Activated T-helper 1 cell treated with Interleukin-2 at 50 U/mL for 16 hours (primary cell): ENCODE results near the gene FAR1.
"Not testable (repeated sequence)": the region's sequence is repeated elsewhere in the genome, so short reads cannot be mapped to it uniquely, and the experiment has no call there.

Source experiments
- DNase-seq: peaks from one replicate; pipeline ENCODE4 v3.0.0-alpha.2; 2020; ENCODE audit warnings: low read depth

FAR1 gene

GRCh38 chr11:13668102-13668956 lies at the start of gene FAR1:
Gene FAR1 (plus strand): TSS chr11:13668668. CDS start chr11:13694766, 26,098 bp downstream.
- peak; percentile 95 for DNase-seq

- DNase-seq, result no peak
These were observed 48.4 kb upstream of the FAR1 start for GRCh38 chr11:13620063-13620462.

- DNase-seq, result not testable (repeated sequence)
These were observed 41.6 kb upstream of the FAR1 start for GRCh38 chr11:13626818-13627217.

- DNase-seq, result not testable (repeated sequence)
These were observed 39.8 kb upstream of the FAR1 start for GRCh38 chr11:13628634-13629033.

- DNase-seq, result no peak
These were observed 38.7 kb upstream of the FAR1 start for GRCh38 chr11:13629779-13630178.

DNA sequence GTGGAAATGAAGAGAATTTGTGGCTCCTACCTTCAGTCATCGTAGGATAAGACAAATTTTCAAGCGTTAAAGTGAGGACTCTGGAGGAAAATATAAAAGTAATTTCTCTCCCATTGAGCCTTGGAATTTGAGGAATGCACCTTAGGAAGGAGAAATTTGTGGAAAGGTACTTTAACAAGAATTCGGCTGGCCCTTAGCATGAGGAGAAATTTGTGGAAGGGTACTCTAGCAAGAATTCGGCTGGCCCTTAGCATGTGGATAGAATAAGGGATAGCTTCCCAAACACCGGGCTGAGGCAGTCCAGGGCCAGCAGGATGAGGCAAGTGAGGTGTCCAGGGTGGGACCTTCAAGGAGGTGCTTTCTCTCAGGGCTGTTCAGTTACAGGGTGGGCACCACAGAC lies 33.2 kb upstream of the FAR1 start:
- no peak for DNase-seq

GRCh38 chr11:13635804-13636203 lies 32.7 kb upstream of the FAR1 start:
- no peak for DNase-seq

DNA sequence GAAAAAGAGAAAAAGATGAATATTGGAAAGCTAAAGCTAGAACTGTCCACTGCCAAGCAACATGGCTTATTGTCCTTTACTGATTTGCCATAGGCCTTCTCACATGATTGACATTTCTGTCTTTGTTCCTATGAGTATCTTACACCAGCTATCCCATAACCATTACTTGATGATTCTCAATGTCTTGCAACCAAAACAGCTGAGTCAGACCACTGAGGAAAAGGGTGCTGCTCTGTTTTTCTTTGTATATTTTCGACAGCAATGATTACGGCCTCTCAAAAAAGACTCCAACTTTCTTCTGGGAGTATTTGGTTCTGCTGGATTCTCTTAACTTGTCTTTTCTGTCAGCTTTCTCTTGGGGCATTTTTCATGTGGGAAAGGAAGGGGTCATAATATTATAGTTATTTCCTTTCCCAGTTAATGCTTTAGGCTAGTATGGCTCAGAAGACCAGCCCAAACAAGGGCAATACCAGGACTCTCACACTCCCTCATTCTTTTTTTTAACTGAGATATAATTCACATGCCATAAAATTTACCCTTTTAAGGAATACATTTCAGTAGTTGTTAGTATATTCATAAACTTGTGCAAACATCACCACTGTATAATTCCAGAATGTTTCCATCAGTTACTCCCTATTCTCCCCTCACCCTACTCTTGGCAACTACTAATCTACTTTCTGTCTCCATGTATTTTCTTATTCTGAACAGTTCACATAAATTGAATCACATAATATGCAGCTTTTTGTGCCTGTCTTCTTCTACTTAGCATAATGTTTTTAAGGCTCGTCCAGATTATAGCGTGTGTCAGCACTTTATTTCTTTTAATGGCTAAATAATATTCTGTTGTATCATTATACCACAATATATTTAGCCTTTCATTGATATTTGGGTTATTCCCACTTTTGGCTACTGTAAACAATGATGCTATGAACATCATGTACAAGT lies 31.1 kb upstream of the FAR1 start:
- no peak for DNase-seq

DNA sequence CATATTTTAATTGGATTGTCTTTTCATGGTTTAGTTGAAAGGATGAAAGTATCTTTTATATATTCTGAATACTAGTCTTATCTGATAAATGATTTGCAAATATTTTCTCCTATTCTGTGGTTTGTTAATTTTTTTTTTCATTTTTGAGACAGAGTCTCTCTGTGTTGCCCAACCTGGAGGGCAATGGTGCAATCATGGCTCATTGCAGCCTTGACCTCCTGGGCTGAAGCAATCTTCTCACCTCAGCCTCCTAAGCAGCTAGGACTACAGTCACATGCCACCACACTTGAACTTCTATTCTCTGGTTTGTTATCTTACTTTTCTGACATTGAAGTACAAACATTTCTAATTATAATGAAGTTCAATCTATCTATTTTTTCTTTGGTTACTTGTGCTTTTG lies 30.0 kb upstream of the FAR1 start:
- no peak for DNase-seq

DNA sequence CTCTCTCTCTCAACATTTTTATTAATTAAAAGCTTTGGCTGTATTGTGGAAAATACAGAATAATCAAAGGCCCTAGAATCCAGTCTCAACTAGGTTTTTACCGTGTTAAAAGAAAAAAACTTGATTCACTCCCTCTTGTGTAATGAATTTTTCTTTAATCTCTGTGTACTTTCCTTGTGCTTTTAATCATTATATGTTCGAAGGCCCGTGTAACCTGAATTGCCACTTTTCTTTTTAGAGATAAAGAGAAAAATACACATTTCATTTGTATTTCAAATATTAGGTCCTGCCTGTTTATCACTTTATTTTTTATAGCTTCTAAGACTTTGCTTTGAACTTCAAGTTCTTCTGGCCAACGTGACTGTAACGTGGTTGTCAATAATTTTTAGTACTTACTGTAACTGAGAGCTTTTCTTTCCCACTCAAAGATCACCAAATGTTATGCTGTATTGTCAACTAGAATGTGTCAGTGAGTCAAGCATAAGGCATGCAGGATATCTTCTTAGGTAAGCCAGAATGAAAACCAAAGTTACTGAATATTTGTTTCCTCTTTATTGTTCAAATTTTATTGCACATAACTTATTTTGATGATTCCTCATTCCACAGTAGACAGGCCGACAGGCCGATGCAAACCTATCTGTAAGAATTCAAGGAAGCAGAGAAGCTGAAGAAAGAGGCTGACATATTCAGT lies 23.3 kb upstream of the FAR1 start:
- DNase-seq, result no peak

GRCh38 chr11:13647391-13647790 lies 21.1 kb upstream of the FAR1 start:
- DNase-seq, result no peak

GRCh38 chr11:13649619-13650018 lies 18.8 kb upstream of the FAR1 start:
- DNase-seq, result no peak

- DNase-seq, result not testable (repeated sequence)
These were observed 17.0 kb upstream of the FAR1 start for GRCh38 chr11:13651515-13651914.

GRCh38 chr11:13661074-13661623 lies 7.3 kb upstream of the FAR1 start:
- no peak for DNase-seq

- DNase-seq, result no peak
These were observed 4.8 kb upstream of the FAR1 start for GRCh38 chr11:13663631-13664071.

DNA sequence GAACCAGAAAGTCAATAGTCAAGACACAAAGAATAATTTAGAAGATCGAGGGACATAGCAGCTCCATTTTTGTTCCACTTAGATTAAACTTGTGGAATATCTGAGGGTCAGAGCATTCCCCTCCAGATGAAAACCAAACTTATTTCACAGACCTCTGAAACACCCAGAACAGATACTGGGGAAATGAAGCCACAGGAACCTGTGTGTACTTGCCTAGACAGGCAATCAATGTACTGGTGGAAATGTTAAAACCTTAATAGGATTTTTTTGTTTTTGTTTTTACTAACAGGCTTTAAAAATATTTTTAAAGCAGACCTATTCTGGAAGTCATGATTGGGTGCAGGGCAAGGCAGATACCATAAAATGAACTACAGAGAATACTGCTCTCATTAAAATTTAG lies 4.1 kb upstream of the FAR1 start:
- no peak for DNase-seq

- no peak for DNase-seq
These were observed 1.8 kb upstream of the FAR1 start for GRCh38 chr11:13666708-13667107.

DNA sequence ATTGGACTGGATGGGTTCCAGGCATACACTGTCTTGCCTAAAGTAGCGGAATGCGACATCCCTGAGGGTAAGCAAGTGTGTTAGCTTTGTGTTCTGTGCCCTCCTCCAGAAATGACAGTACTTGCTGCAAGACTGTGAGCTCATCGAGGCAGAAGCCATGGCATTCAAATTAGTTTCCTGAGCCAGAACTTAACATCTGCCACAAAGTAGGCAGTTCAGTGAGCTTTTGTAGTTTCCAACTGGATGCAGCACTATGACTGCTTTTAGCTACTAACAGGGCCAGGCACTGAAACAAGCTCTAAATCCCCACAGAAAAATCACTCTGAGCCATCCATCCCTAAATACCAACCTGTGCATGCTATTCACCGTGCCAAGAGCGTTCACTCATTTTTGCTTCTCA lies 1.2 kb upstream of the FAR1 start:
- no peak for DNase-seq

DNA sequence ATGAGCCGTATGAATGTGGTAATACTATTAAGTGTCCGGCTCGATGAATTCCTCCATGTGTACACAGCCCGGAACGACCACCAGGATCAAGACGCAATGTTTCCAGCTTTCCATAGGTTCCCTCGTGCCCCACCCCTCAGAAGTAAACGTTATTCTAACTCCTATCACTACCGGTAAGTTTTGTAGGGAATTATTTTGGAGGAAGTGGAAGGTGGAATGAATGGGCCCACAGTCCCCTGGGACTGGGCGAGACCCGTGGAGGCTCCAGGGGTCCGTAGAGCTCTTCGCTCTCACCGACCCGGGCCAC lies 720 bp upstream of the FAR1 start:
- DNase-seq, result no peak

- DNase-seq, result peak; percentile 27
These were observed 571 bp downstream of the FAR1 start for GRCh38 chr11:13668957-13669521.

DNA sequence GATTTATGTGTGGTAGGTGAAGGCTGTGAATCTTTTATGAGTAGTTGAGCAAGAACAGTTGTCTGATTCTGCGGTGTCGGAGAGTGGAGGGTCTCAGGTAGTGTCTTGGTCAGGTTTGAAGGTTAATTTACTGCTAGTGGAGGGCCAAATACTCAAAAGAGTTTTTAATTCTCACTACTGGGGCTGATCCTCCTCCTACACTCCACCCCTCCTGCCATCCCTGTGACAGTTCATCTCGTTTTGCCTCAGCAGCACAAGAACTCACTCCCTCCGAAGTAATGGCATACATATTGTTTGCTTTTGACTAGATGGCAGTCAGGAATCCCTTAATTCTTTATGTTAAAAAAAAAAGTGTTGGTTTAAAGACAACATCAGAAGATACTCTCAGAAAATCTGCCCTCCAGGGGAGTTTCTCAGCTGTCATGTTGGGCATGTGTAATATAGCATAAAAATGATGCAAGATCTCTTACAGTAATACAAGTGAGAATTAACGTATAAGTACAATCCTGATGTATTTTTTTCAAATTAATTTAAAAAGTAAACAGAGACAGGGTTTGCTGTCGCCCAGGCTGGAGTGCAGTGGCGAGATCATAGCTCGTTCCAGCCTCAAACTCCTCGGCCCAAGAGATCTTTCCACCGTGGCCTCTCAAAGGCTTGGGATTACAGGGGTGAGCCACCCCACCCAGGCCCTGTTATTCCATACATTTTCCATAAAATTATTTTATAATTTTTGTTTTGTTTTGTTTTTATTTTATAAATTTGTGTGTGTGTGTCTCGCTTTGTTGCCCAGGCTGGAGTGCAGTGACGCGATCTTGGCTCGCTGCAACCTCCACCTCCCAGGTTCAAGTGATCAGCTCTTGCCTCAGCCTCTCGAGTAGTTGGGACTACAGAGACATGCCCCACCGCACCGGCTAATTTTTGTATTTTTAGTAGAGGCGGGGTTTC lies 1.3 kb downstream of the FAR1 start:
- no peak for DNase-seq
